Hematopoietic multipotent progenitor cell treated with erythropoietin and hydrocortisone succinate and interleukin-3 and kit ligand, for 17 days (in vitro differentiated cells): Measurements from ENCODE around the gene ATP1A2.
"Not testable (repeated sequence)": the region's sequence is repeated elsewhere in the genome, so short reads cannot be mapped to it uniquely, and the experiment has no call there.

ENCODE experiments used
- DNase-seq: peaks from one replicate; pipeline ENCODE4 v3.0.0-alpha.2; 2015; ENCODE audit warnings: low spot score

The ATP1A2 gene

GRCh38 chr1:160124705-160125478 is 9.3 kb downstream of the ATP1A2 start:
- no peak for DNase-seq

DNA sequence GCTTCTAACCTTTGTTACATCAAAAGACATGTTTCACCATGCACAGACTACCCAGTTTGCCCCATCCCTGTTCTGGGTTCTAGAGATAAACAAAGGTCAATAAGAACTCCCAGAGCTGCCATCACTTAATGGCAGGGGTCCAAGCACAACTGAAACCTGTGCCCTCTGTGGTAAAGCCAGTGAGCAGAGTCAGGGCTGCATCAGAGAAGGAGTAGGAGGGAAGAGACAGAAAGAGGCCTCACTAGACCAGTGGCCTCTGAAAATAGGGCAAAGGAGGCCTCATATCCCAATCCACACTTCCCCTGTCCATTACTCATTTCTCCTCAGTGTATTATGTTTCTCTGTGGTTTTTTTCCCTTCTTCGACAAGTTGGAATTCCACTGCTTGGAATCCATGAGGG is 10.2 kb downstream of the ATP1A2 start:
- DNase-seq, result no peak

DNA sequence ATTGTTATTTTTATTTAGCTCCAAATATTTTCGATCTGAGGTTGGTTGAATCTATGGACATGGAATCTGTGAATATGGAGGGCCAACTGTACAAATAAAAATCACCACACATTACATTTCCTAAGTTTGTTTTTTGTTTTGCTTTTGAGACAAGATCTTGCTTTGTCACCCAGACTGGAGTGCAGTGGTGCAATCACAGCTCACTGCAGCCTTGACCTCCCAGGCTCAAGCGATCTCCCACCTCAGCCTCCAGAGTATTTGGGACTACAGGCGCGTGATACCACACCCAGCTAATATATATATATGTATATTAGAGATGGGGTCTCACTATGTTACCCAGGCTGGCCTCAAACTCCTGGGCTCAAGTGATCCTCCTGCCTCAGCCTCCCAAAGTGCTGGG is 10.8 kb downstream of the ATP1A2 start:
- DNase-seq, result not testable (repeated sequence)

- DNase-seq, result no peak
Observed at GRCh38 chr1:160127381-160127780, 11.8 kb downstream of the ATP1A2 start.

DNA sequence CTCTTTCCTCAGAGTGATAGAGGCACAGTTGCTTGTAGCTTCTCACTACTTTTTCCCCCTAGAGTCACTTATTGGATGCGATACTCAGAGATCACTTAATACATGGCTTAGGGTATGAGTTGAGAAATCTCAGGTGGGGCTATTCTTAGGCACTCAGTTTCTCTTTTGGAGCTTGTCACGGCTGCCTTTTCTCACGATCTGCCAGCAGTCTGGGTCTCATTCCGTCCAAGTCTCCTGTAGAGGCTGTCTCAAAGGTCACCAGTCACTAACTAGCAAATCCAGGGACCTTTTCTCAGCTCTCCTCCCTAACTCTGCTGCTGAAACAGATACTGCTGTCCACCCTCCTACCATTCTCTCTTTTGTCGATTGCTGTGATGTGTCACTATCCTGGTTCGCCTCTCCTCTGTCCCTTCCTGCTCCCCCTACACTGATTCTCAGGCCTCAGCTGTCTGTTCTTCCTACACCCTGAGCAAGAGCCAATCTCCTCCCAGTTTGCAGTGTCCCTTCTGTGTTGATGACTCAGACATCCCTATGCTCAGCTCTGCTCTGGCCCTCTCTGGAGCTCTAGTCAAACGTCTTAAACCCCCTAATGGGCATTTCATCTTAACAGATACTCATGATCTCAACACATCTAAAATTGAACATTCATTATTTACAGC is 12.4 kb downstream of the ATP1A2 start:
- no peak for DNase-seq

GRCh38 chr1:160128636-160129035 is 13.1 kb downstream of the ATP1A2 start:
- no peak for DNase-seq

DNA sequence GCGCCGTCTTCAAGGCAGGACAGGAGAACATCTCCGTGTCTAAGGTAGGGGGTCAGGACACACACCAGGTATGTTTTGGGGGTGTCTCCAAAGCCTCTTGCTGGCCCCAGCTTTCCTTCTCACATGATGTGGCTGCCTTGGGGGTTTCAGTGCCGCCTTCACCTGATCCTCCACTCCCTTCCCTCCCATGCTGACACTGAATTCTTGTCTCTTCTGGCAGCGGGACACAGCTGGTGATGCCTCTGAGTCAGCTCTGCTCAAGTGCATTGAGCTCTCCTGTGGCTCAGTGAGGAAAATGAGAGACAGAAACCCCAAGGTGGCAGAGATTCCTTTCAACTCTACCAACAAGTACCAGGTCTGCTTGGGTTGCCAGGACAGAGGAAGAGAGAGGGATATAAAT is 13.5 kb downstream of the ATP1A2 start:
- DNase-seq, result no peak

DNA sequence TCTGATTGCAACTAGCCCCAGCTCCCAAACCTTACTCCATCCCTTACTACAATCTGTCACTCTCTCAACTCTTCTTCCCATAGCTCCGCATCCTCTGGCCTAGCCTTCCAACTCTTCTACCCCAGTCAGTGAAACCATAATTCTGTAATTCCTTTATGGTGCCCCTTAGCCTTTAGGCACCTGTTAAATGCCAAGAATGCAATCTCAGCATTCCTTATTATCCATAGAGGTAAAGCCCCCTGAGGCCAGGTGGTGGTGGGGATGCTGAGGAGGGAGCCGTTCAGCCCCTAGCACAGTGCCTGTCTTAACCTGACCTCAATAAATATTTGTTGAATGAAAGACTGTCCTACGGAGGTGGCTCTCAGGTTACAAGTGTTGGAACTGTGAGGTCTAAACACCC is 14.0 kb downstream of the ATP1A2 start:
- no peak for DNase-seq

DNA sequence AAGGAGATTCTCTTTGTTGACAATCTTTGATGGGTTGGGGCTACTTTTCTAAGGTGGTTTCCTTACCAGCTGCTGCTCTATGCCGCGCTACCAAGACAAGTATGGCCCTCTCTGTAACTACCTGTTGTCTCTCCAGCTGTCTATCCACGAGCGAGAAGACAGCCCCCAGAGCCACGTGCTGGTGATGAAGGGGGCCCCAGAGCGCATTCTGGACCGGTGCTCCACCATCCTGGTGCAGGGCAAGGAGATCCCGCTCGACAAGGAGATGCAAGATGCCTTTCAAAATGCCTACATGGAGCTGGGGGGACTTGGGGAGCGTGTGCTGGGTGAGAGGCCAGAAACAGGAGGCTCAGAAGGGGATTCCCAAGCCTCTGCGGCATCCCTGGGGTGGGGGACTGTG is 14.4 kb downstream of the ATP1A2 start:
- no peak for DNase-seq

GRCh38 chr1:160130486-160130885 is 14.9 kb downstream of the ATP1A2 start:
- DNase-seq, result no peak

DNA sequence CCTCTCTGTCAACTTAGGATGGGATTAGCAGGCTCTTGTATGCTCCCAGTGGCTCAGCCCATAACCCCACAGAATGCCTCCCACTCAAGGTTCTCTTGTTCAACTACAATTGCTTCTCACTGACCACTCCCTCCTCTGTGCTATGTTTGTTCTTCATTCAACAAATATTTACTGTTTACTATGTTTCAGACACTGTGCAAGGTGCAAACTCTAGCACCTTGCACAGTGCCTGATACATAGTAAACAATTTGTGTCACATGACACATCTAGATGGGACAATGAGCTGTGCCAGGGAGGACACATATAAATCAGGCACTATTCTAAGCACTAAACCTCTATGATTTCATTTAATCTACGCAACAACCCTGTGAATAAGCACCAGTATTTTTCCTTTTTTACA is 15.4 kb downstream of the ATP1A2 start:
- DNase-seq, result no peak

- no peak for DNase-seq
Observed at GRCh38 chr1:160131803-160132565, 16.4 kb downstream of the ATP1A2 start.

DNA sequence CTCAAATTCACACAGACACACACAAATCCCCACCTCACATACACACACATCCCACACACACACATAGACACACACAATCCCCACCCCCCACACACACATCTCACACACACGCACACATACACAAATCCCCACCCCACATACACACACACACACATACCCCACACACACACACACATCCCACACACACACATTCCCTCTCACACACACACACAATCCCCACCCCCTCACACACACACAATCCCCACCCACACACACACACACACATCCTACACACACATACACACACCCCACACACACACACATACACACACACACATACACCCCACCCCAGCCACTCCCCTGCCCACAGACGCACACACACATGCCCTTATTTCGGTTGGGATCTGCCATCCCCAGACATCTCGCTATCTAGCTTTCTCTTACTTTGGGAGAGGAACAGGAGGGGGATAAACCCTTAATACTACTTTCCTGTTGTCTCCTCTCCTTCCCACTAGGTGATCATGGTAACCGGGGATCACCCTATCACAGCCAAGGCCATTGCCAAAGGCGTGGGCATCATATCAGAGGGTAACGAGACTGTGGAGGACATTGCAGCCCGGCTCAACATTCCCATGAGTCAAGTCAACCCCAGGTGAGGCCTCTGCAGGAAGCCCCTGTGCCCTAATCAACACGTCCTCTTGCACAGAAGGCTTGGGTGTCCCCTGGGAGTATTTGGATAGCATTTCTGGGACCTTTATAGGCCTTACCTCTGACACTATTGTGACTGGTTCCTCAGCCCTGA is 18.6 kb downstream of the ATP1A2 start:
- no peak for DNase-seq

GRCh38 chr1:160134791-160135572 is 19.4 kb downstream of the ATP1A2 start:
- no peak for DNase-seq

GRCh38 chr1:160136121-160136925 is 20.8 kb downstream of the ATP1A2 start:
- DNase-seq, result no peak

GRCh38 chr1:160136926-160137200 is 21.3 kb downstream of the ATP1A2 start:
- no peak for DNase-seq

DNA sequence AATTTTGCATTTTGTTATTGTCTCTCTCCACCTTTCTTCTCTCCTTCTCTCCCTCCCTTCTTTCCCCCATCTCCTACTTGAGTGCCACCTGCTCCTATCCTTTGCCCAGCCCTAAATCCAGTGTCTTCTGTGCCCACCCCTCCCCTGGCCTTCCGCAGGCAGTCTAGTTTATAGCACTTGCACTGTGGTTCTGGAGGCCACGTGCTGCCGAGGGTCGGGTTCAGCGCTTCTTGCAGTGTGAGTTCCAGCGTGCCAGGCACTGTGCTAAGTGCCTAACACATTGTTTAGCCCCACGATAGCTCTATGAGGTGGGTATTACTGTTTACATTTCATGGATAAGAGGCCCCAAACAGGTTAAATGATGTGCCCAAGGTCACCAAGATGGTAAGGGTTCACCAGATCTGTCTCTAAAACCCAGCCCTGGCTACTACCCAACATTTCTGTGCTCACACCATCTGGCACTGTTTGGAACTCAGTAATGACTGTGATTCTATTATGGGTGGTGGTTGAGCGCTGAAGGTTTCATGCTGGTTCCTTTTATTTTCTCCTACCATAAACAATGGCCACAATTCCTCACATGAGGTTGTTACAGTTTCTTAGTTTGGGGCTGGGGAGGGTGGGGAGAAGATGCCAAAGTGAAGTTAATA is 21.8 kb downstream of the ATP1A2 start:
- DNase-seq, result no peak

DNA sequence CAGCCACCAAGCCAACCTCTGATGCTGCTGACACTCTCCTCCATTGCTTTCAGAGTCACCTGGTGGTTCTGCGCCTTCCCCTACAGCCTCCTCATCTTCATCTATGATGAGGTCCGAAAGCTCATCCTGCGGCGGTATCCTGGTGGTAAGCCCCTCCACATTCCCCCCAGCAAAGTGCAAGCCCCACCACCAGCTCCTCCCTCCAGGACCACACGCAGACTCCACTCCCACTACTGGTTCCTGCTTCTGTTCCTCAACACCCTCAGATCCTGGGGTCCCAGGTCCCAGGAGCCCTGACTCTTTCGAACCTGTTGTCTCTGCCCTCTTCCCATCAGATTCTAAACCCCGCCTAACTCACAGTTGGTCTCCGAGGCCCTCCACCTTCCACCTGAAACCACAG is 24.3 kb downstream of the ATP1A2 start:
- no peak for DNase-seq

DNA sequence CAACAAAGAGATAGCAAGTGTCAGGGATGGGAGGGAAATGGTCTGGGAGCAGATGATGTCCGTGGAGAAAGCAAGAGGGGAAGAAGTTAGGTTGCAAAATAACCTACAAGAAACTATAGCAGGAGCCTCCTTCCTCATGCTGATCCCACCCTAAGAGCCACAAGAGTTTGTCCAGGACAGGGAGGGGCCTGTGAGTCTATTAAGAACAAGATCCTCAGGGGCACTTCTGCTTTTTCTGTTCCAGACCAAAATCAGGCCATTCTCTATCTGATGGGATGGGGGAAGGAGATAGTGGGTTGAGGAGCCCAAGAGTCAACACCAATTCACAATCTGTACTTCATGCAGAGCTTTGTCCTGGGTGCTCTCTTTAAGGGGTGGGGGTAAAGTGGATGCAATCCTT is 28.1 kb downstream of the ATP1A2 start:
- no peak for DNase-seq

- DNase-seq, result no peak
Observed at GRCh38 chr1:160144921-160145320, 29.4 kb downstream of the ATP1A2 start.
